ENCODE results near the gene ACTR3C.

DNA sequence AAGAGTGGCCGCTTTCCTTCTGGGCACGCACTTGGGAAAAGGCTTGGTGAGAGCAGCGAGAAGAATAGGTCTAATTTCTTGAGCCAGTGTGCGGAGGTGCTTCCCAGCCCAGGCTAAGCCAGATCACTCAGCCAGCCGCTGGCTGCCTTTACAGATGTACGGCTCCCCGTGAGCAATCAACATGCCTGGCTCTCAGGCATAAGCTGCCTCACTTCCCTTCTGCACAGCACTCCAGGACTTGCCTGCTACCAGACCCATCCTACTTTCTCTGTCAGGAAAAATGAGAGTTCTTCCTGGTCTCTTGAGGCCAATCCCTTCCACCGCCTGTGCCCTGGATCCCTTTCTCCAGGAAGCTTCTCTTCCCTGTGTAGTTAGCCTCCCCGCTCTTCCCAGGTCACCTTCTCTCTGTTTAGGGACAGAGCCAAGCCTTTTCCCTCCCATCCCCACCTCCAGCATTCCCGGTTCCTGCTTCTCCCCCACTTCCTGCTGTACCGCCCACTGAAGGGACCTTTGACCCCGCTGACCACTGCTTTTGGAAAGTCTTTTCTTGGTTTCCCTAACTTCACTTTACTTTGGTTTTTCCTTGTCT lies 1.1 kb upstream of the ACTR3C start:
- TF ChIP-seq POLR2A (IDR thresholded peaks at IDR 0.05; ENCODE audit: low read length) (no peak), GATA1 (IDR thresholded peaks at IDR 0.05; ENCODE audit: low read depth, low read length) (no peak)

Measured in erythroblast (primary cell).